HepG2 (cell line): ENCODE data around the gene CEP44. TPM values are rescaled to one million over a fixed set of nuclear protein-coding genes. Genes with fewer than 3 reads are reported as not detected.

Source experiments
- ATAC-seq: fragments of 200-7000 bp; cut with Tn5 transposase; 3 replicates; pipeline ENCODE4 v1.9.1; 2020; ENCODE audit warnings: mild to moderate bottlenecking, moderate library complexity
- BruUV-seq: library from RNA; stranded (reverse); fragments of 400-500 nt; replicated peaks from 2 replicates; lab custom pipeline; 2021; lab: Mats Ljungman, UMichigan
- CTCF ChIA-PET: fragments of 300-600 bp; formaldehyde crosslinking; extraction: SDS; loops from one replicate; lab custom pipeline; 2021; ENCODE audit warnings: low total read pairs, inconsistent platforms, low intra/inter-chr PET ratio; lab: Yijun Ruan, JAX
- POLR2A ChIA-PET: fragments of 350-600 bp; sonication (Branson Sonifier 250); formaldehyde crosslinking; loops from one replicate; lab custom pipeline; 2020; ENCODE audit warnings: antibody characterized with exemption, inconsistent platforms; lab: Yijun Ruan, JAX
- DNase-seq: peaks from one replicate; pipeline ENCODE4 v3.0.0-alpha.2; 2015; ENCODE audit warnings: low spot score
- FAIRE-seq: peaks from 3 replicates; lab custom pipeline; 2011; peaks lifted over from hg19 to GRCh38; lab: Jason Lieb, UNC
- H2AFZ ChIP-seq: one replicate; pipeline ENCODE4 v1.6.1; 2011; ENCODE audit warnings: low read length, inconsistent platforms
- H3K27ac ChIP-seq: fragments of 300-600 bp; 3 replicates; pipeline ENCODE4 v1.8.0; 2011; ENCODE audit warnings: mixed run types, mild to moderate bottlenecking, mixed read lengths, low read length, inconsistent platforms; ENCODE audit not compliant: insufficient read depth; ENCODE audit errors: extremely low read length
- H3K27me3 ChIP-seq, 2 experiments: fragments of 200-600 bp in 1 of 2; 2 replicates in 1 of 2; 3 replicates in 1 of 2; pipeline versions ENCODE4 v1.6.0 to v1.8.0; 2011; ENCODE audit warnings: low read length in 2 of 2, mild to moderate bottlenecking in 2 of 2, moderate library complexity in 2 of 2, inconsistent platforms in 1 of 2; ENCODE audit not compliant: insufficient read depth in 2 of 2, control insufficient read depth in 1 of 2
- H3K36me3 ChIP-seq, 2 experiments: fragments of 200-600 bp in 1 of 2; replicated peaks in 1 of 2; 2 replicates in 1 of 2; 3 replicates in 1 of 2; pipeline versions ENCODE4 v1.5.1 to v1.8.0; 2011; ENCODE audit warnings: low read length in 2 of 2, inconsistent platforms in 1 of 2; ENCODE audit not compliant: insufficient read depth in 2 of 2, control insufficient read depth in 1 of 2
- H3K4me1 ChIP-seq: 2 replicates; pipeline ENCODE4 v1.5.1; 2012; ENCODE audit warnings: low read length, inconsistent platforms; ENCODE audit not compliant: insufficient read depth
- H3K4me2 ChIP-seq: 2 replicates; pipeline ENCODE4 v1.6.0; 2011; ENCODE audit warnings: low read depth, low read length, inconsistent platforms
- H3K4me3 ChIP-seq, 3 experiments: fragments of 200-600 bp in 1 of 3; sonication (generic), shearing (Covaris generic) in 1 of 3; replicated peaks in 1 of 3; 2 replicates each; pipeline ENCODE4 v1.5.1; 2011 to 2016; ENCODE audit warnings: low read length in 3 of 3, inconsistent platforms in 2 of 3, low read depth in 2 of 3, mild to moderate bottlenecking in 2 of 3, control low read depth in 1 of 3, mixed read lengths in 1 of 3; ENCODE audit not compliant: insufficient read depth in 1 of 3
- H3K79me2 ChIP-seq: one replicate; pipeline ENCODE4 v1.6.1; 2011; ENCODE audit warnings: low read length, inconsistent platforms; ENCODE audit not compliant: insufficient read depth
- H3K9ac ChIP-seq: 2 replicates; pipeline ENCODE4 v1.6.0; 2011; ENCODE audit warnings: mild to moderate bottlenecking, low read depth, low read length, inconsistent platforms; ENCODE audit not compliant: insufficient read depth
- H3K9me3 ChIP-seq: 2 replicates; pipeline ENCODE4 v1.5.1; 2012; ENCODE audit warnings: mild to moderate bottlenecking, low read length
- H4K20me1 ChIP-seq: 2 replicates; pipeline ENCODE4 v1.6.0; 2011; ENCODE audit warnings: inconsistent platforms, mild to moderate bottlenecking, low read length, moderate library complexity; ENCODE audit not compliant: insufficient read depth
- AKAP8 ChIP-seq: sonication (generic); formaldehyde crosslinking; IDR thresholded peaks from 2 replicates; pipeline ENCODE4 v1.5.1; 2020; ENCODE audit warnings: mild to moderate bottlenecking, missing genetic modification reagents
- CHD4 ChIP-seq: fragments of 200-600 bp; sonication (generic); IDR thresholded peaks from 2 replicates; pipeline ENCODE4 v1.7.0; 2017; ENCODE audit warnings: mild to moderate bottlenecking, low read length, borderline replicate concordance
- KLF13 ChIP-seq: sonication (generic); formaldehyde crosslinking; IDR thresholded peaks from 2 replicates; pipeline ENCODE4 v1.4.0; 2020; ENCODE audit warnings: mild to moderate bottlenecking, missing genetic modification reagents
- MEF2D ChIP-seq: sonication (generic); formaldehyde crosslinking; IDR thresholded peaks from 2 replicates; pipeline ENCODE4 v1.5.1; 2020; ENCODE audit warnings: mild to moderate bottlenecking, missing genetic modification reagents
- NCOR1 ChIP-seq: fragments of 200-600 bp; sonication (generic); IDR thresholded peaks from 2 replicates; pipeline ENCODE4 v1.7.0; 2017; ENCODE audit warnings: antibody characterized with exemption, low read length, borderline replicate concordance
- NFYB ChIP-seq: sonication (generic); formaldehyde crosslinking; IDR thresholded peaks from 2 replicates; pipeline ENCODE4 v1.4.0; 2020; ENCODE audit warnings: missing genetic modification reagents
- SCMH1 ChIP-seq: sonication (generic); formaldehyde crosslinking; IDR thresholded peaks from 2 replicates; pipeline ENCODE4 v1.9.0; 2021; ENCODE audit warnings: missing genetic modification reagents, mild to moderate bottlenecking, borderline replicate concordance
- SMYD3 ChIP-seq: sonication (generic); formaldehyde crosslinking; IDR thresholded peaks from 2 replicates; pipeline ENCODE4 v1.8.1; 2023; ENCODE audit warnings: mild to moderate bottlenecking, missing genetic modification reagents
- TAF1 ChIP-seq: sonication (generic); formaldehyde crosslinking; IDR thresholded peaks from 2 replicates; pipeline ENCODE4 v1.4.0; 2020; ENCODE audit warnings: missing genetic modification reagents
- ZSCAN22 ChIP-seq: sonication (generic); formaldehyde crosslinking; IDR thresholded peaks from 2 replicates; pipeline ENCODE4 v1.4.0; 2020; ENCODE audit warnings: mild to moderate bottlenecking, missing genetic modification reagents
- WGBS: methylation state at CpG from one replicate; pipeline ENCODE4 v1.1.6; 2017; ENCODE audit warnings: low lambda C conversion rate; 5-methylcytosine and 5-hydroxymethylcytosine counted together
- in situ Hi-C: cut with HindIII; loops from 2 replicates; pipeline ENCODE4 v1.10.0; 2017; ENCODE audit warnings: low pct_unique_long_range_greater_than_20kb; ENCODE audit not compliant: extremely low pct_ligation_motif_present
- intact Hi-C: fragments of 100-400 bp; cut with micrococcal nuclease; formaldehyde crosslinking; loops from one replicate; pipeline ENCODE4 v1.10.0; 2022; ENCODE audit not compliant: unreplicated experiment
- polyA plus RNA-seq, 8 experiments: library from polyadenylated mRNA; depleted of rRNA in 3 of 8; stranded (reverse) in 7 of 8; unstranded in 1 of 8; fragments of >200 nt; fragmentation: Illumina TruSeq in 4 of 8; extraction: Trizol in 4 of 8; gene quantifications; 2 replicates each; pipeline versions ENCODE4 v1.2.1 to v1.2.3, GENCODE V29; 2011 to 2016; ENCODE audit warnings: low read depth in 4 of 8, missing spikeins in 1 of 8, mixed read lengths in 1 of 8; ENCODE audit not compliant: insufficient read depth in 1 of 8
- total RNA-seq, 5 experiments: library from RNA; depleted of rRNA; stranded (reverse); fragments of >200 nt; fragmentation: Illumina TruSeq; extraction: Trizol; gene quantifications; 2 replicates each; pipeline ENCODE4 v1.2.3, GENCODE V29; 2016; ENCODE audit warnings: low read depth in 1 of 5
- TF ChIP-seq, protein P1 (sequence below): sonication (generic); formaldehyde crosslinking; conservative IDR thresholded peaks from 2 replicates; pipeline ENCODE4 v1.8.0; 2022; ENCODE audit warnings: mild to moderate bottlenecking, moderate library complexity, missing genetic modification reagents
- TF ChIP-seq, protein P2 (sequence below): sonication (generic); formaldehyde crosslinking; IDR thresholded peaks from 2 replicates; pipeline ENCODE4 v1.9.0; 2021; ENCODE audit warnings: missing genetic modification reagents, mild to moderate bottlenecking, borderline replicate concordance
- TF ChIP-seq, protein P3 (sequence below): sonication (generic); formaldehyde crosslinking; IDR thresholded peaks from 2 replicates; pipeline ENCODE4 v1.5.0; 2020; ENCODE audit warnings: missing genetic modification reagents
- TF ChIP-seq, protein P4 (sequence below): IDR thresholded peaks from 2 replicates; pipeline ENCODE4 v1.6.1; 2016; ENCODE audit warnings: low read depth, missing genetic modification reagents, missing compliant biosample characterization
- TF ChIP-seq, protein P5 (sequence below): fragments of 450-650 bp; IDR thresholded peaks from 2 replicates; pipeline ENCODE4 v1.6.1; 2016

Gene CEP44
- total and polyA plus RNA-seq, 2 of the 13 experiments (the other 11 are each of a cell fraction or from before 2014, with no cell fraction given), result 5.5 to 11.9 TPM

DNA sequence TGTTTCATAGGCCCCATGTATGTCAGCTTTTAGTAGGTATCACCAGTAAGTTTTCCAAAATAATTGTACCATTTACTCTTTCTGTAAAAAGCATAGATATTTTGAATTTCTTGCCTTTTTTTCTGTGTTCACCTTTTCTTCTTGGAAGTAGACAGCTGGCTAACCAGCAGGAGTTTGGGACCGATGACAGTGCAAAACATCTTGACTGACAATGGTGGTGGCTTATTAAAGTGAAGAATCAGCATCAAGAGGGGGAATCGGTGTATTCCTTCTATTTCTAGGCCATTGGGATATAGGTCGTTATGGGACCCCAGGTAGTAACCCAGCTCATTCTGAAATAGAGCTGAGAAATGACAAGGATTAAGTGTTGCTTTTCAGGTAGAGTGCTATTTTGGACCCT lies 3.2 kb downstream of the CEP44 start:
- Histone ChIP-seq H3K4me1 (peaks cover 24% of the 10 kb centered on the region), H2AFZ (no peak overlapping the region), H4K20me1 (no peaks in the 10 kb centered on the region), H3K9ac (no peak overlapping the region), H3K9me3 (peaks cover 2% of the 10 kb centered on the region; the same call in 1 of the 2 replicates), H3K27ac (no peak overlapping the region), H3K36me3 (no peaks in the 10 kb centered on the region), H3K4me3 (no peak overlapping the region), H3K4me2 (no peak overlapping the region), H3K79me2 (peaks cover 37% of the 10 kb centered on the region), H3K27me3 (no peaks in the 10 kb centered on the region; a peak in 1 of 5 replicates)
- in situ Hi-C loops (no loop called here), intact Hi-C loops (no loop called here)
- 97% methylated on average over 3 of the region's 3 CpGs for WGBS
- FAIRE-seq, result no peak
- CTCF ChIA-PET, result no interaction called here
- DNase-seq, result no peak
- POLR2A ChIA-PET, result no interaction called here
- ATAC-seq, result no peak
- BruUV-seq, result no TSS peak
- no peak for TF ChIP-seq KLF13
- no peak for TF ChIP-seq SMYD3
- TF ChIP-seq, protein P1, sequence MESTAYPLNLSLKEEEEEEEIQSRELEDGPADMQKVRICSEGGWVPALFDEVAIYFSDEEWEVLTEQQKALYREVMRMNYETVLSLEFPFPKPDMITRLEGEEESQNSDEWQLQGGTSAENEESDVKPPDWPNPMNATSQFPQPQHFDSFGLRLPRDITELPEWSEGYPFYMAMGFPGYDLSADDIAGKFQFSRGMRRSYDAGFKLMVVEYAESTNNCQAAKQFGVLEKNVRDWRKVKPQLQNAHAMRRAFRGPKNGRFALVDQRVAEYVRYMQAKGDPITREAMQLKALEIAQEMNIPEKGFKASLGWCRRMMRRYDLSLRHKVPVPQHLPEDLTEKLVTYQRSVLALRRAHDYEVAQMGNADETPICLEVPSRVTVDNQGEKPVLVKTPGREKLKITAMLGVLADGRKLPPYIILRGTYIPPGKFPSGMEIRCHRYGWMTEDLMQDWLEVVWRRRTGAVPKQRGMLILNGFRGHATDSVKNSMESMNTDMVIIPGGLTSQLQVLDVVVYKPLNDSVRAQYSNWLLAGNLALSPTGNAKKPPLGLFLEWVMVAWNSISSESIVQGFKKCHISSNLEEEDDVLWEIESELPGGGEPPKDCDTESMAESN (CRISPR knock-in tag), result no peak
- TF ChIP-seq, protein P2, sequence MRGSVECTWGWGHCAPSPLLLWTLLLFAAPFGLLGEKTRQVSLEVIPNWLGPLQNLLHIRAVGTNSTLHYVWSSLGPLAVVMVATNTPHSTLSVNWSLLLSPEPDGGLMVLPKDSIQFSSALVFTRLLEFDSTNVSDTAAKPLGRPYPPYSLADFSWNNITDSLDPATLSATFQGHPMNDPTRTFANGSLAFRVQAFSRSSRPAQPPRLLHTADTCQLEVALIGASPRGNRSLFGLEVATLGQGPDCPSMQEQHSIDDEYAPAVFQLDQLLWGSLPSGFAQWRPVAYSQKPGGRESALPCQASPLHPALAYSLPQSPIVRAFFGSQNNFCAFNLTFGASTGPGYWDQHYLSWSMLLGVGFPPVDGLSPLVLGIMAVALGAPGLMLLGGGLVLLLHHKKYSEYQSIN (CRISPR knock-in tag), result no peak
- TF ChIP-seq NFYB (CRISPR knock-in tag), result no peak
- TF ChIP-seq TAF1, result no peak
- no peak for TF ChIP-seq ZSCAN22 (CRISPR knock-in tag)
- TF ChIP-seq, protein P3, sequence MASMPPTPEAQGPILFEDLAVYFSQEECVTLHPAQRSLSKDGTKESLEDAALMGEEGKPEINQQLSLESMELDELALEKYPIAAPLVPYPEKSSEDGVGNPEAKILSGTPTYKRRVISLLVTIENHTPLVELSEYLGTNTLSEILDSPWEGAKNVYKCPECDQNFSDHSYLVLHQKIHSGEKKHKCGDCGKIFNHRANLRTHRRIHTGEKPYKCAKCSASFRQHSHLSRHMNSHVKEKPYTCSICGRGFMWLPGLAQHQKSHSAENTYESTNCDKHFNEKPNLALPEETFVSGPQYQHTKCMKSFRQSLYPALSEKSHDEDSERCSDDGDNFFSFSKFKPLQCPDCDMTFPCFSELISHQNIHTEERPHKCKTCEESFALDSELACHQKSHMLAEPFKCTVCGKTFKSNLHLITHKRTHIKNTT (CRISPR knock-in tag), result no peak
- no peak for TF ChIP-seq MEF2D
- TF ChIP-seq, protein P4, sequence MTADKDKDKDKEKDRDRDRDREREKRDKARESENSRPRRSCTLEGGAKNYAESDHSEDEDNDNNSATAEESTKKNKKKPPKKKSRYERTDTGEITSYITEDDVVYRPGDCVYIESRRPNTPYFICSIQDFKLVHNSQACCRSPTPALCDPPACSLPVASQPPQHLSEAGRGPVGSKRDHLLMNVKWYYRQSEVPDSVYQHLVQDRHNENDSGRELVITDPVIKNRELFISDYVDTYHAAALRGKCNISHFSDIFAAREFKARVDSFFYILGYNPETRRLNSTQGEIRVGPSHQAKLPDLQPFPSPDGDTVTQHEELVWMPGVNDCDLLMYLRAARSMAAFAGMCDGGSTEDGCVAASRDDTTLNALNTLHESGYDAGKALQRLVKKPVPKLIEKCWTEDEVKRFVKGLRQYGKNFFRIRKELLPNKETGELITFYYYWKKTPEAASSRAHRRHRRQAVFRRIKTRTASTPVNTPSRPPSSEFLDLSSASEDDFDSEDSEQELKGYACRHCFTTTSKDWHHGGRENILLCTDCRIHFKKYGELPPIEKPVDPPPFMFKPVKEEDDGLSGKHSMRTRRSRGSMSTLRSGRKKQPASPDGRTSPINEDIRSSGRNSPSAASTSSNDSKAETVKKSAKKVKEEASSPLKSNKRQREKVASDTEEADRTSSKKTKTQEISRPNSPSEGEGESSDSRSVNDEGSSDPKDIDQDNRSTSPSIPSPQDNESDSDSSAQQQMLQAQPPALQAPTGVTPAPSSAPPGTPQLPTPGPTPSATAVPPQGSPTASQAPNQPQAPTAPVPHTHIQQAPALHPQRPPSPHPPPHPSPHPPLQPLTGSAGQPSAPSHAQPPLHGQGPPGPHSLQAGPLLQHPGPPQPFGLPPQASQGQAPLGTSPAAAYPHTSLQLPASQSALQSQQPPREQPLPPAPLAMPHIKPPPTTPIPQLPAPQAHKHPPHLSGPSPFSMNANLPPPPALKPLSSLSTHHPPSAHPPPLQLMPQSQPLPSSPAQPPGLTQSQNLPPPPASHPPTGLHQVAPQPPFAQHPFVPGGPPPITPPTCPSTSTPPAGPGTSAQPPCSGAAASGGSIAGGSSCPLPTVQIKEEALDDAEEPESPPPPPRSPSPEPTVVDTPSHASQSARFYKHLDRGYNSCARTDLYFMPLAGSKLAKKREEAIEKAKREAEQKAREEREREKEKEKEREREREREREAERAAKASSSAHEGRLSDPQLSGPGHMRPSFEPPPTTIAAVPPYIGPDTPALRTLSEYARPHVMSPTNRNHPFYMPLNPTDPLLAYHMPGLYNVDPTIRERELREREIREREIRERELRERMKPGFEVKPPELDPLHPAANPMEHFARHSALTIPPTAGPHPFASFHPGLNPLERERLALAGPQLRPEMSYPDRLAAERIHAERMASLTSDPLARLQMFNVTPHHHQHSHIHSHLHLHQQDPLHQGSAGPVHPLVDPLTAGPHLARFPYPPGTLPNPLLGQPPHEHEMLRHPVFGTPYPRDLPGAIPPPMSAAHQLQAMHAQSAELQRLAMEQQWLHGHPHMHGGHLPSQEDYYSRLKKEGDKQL, result no peak
- no peak for TF ChIP-seq CHD4
- no peak for TF ChIP-seq NCOR1
- TF ChIP-seq, protein P5, sequence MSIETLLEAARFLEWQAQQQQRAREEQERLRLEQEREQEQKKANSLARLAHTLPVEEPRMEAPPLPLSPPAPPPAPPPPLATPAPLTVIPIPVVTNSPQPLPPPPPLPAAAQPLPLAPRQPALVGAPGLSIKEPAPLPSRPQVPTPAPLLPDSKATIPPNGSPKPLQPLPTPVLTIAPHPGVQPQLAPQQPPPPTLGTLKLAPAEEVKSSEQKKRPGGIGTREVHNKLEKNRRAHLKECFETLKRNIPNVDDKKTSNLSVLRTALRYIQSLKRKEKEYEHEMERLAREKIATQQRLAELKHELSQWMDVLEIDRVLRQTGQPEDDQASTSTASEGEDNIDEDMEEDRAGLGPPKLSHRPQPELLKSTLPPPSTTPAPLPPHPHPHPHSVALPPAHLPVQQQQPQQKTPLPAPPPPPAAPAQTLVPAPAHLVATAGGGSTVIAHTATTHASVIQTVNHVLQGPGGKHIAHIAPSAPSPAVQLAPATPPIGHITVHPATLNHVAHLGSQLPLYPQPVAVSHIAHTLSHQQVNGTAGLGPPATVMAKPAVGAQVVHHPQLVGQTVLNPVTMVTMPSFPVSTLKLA, result no peak
- TF ChIP-seq AKAP8 (CRISPR knock-in tag), result no peak
- TF ChIP-seq SCMH1 (CRISPR knock-in tag), result no peak
